HepG2 (cell line): ENCODE measurements around the gene CYB5R2.

Source experiments
- ATF7 ChIP-seq, 2 experiments: fragments of 450-650 bp in 1 of 2; sonication (generic) in 1 of 2; formaldehyde crosslinking in 1 of 2; IDR thresholded peaks; 2 replicates each; pipeline versions ENCODE4 v1.4.0 to v1.6.1; 2016 to 2020; ENCODE audit warnings: antibody characterized with exemption in 1 of 2, mild to moderate bottlenecking in 1 of 2, missing genetic modification reagents in 1 of 2
- CCDC6 ChIP-seq: sonication (generic); formaldehyde crosslinking; IDR thresholded peaks from 2 replicates; pipeline ENCODE4 v1.8.1; 2022; ENCODE audit warnings: mild to moderate bottlenecking, missing genetic modification reagents, moderate library complexity
- GATAD2A ChIP-seq: IDR thresholded peaks from 2 replicates; pipeline ENCODE4 v1.6.1; 2016
- MTA1 ChIP-seq: sonication (generic); formaldehyde crosslinking; IDR thresholded peaks from 2 replicates; pipeline ENCODE4 v1.4.0; 2020; ENCODE audit warnings: missing genetic modification reagents, mild to moderate bottlenecking, borderline replicate concordance
- PRDM15 ChIP-seq: sonication (generic); formaldehyde crosslinking; IDR thresholded peaks from 2 replicates; pipeline ENCODE4 v1.4.0; 2020; ENCODE audit warnings: missing genetic modification reagents
- TEAD2 ChIP-seq: sonication (generic); formaldehyde crosslinking; IDR thresholded peaks from 2 replicates; pipeline ENCODE4 v1.9.0; 2021; ENCODE audit warnings: missing genetic modification reagents
- ZNF510 ChIP-seq: sonication (generic); formaldehyde crosslinking; IDR thresholded peaks from 2 replicates; pipeline ENCODE4 v1.4.0; 2020; ENCODE audit warnings: low read depth, mild to moderate bottlenecking, missing genetic modification reagents

DNA sequence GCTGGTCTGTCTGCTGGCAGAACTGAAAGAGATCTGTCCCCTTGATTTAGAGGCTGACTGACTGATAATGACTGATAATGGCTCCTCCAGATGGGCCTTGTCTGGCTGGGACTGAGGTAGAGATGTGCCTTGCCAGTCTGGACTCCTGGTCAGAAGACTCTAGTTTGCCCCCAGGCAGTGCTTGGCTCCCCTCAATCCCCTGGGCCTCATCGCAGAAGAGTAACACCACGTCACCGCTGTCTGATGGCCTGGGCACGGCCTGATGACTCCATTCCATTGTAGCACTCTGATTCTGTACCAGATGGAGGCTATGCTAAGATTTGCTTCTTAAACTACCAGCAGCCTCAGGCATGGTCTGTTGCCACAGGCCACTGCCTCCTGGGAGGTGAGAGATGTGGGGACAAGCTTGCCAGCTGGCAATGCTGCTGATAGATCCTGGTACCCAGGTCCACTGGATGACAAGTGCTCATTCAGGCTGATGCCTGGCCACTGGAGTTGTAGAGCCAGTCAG is 19.1 kb downstream of the CYB5R2 start:
- TF ChIP-seq CCDC6 (CRISPR knock-in tag) (no peak), TEAD2 (CRISPR knock-in tag) (no peak), MTA1 (no peak), ZNF510 (CRISPR knock-in tag) (no peak), ATF7 (IDR thresholded peaks at IDR 0.05) (no peak), ATF7 (CRISPR knock-in tag; IDR thresholded peaks at IDR 0.05) (no peak), GATAD2A (CRISPR knock-in tag) (no peak), PRDM15 (CRISPR knock-in tag) (no peak)
